ENCODE results near the gene ZNF142. TPM values are rescaled to one million over a fixed set of nuclear protein-coding genes. Genes with fewer than 3 reads are reported as not detected.
"Not testable (repeated sequence)": the region's sequence is repeated elsewhere in the genome, so short reads cannot be mapped to it uniquely, and the experiment has no call there.

ZNF142 gene
- 10 to 100 TPM; 49.2 to 53.1 TPM for total RNA-seq

GRCh38 chr2:218659258-218659987 is at the start of gene ZNF142, which contains the start of gene BCS1L:
ZNF142 (minus strand) TSS chr2:218659623; CDS start chr2:218656429, 3,194 bp downstream.
BCS1L (plus strand) TSS chr2:218659683; CDS start chr2:218660988, 1,305 bp downstream.
- Mint-ChIP-seq H3K9me3 (ENCODE audit: insufficient read depth) (no peaks in the 10 kb centered on the region), H3K36me3 (ENCODE audit: low read depth) (peaks cover 46% of the 10 kb centered on the region), H3K4me3 (peak within 1 kb of the TSS; percentile 90), H3K4me1 (ENCODE audit: low read depth) (peaks cover 31% of the 10 kb centered on the region), H3K27me3 (ENCODE audit: low read depth) (no peaks in the 10 kb centered on the region), H3K27ac (peak within 1 kb of the TSS; percentile 90)
- ChIA-PET POLR2A (interaction anchor here (0.7 to 3.6 kb wide), 9 partner anchors 10 to 260 kb away, joined by 3 to 39 read pairs (median 3); partner anchors contain the start of genes CTDSP1, RNF25 and STK36), CTCF (interaction anchor here (0.9 to 5.3 kb wide), 19 partner anchors 8 to 429 kb away, joined by 3 to 62 read pairs (median 4); partner anchors contain the start of genes RNF25, STK36 and TTLL4)
- DNase-seq = peak; percentile 97
- ATAC-seq = peak; percentile 96

- no peak overlapping the region for H3K4me3 Mint-ChIP-seq
- ChIA-PET POLR2A (interaction anchor here (1.2 kb wide), 1 partner anchor 37 kb away, joined by 3 read pairs; no protein-coding TSS in a partner anchor), CTCF (no interaction called here)
- H3K27me3 Mint-ChIP-seq (ENCODE audit: low read depth) = peaks cover 3% of the 10 kb centered on the region
- H3K4me1 Mint-ChIP-seq (ENCODE audit: low read depth) = peaks cover 31% of the 10 kb centered on the region
- H3K36me3 Mint-ChIP-seq (ENCODE audit: low read depth) = no peaks in the 10 kb centered on the region
- no peaks in the 10 kb centered on the region for H3K9me3 Mint-ChIP-seq (ENCODE audit: insufficient read depth)
- DNase-seq (no peak), ATAC-seq (no peak)
- H3K27ac Mint-ChIP-seq = no peak overlapping the region
These were observed 48.7 kb upstream of the ZNF142 start for GRCh38 chr2:218708086-218708485.

GRCh38 chr2:218703341-218703740 is 43.9 kb upstream of the ZNF142 start:
- Mint-ChIP-seq H3K27me3 (ENCODE audit: low read depth) (peaks cover 3% of the 10 kb centered on the region), H3K4me1 (ENCODE audit: low read depth) (peaks cover 8% of the 10 kb centered on the region), H3K9me3 (ENCODE audit: insufficient read depth) (no peaks in the 10 kb centered on the region), H3K27ac (no peak overlapping the region), H3K36me3 (ENCODE audit: low read depth) (no peaks in the 10 kb centered on the region), H3K4me3 (no peak overlapping the region)
- DNase-seq (no peak), ATAC-seq (no peak)
- ChIA-PET POLR2A (no interaction called here), CTCF (interaction anchor here (1.8 kb wide), 1 partner anchor 144 kb away, joined by 5 read pairs; no protein-coding TSS in a partner anchor)

- ChIA-PET POLR2A (interaction anchor here (0.9 kb wide), 1 partner anchor 9 kb away, joined by 3 read pairs; the partner anchor contains the start of gene TTLL4), CTCF (interaction anchor here (1.3 to 1.8 kb wide), 3 partner anchors 10 to 146 kb away, joined by 5 to 13 read pairs (median 5); partner anchors contain the start of gene TTLL4)
- H3K4me3 Mint-ChIP-seq = no peak overlapping the region
- DNase-seq = no peak
- no peaks in the 10 kb centered on the region for H3K4me1 Mint-ChIP-seq (ENCODE audit: low read depth)
- ATAC-seq = no peak
- H3K27me3 Mint-ChIP-seq (ENCODE audit: low read depth) = peaks cover 3% of the 10 kb centered on the region
- H3K9me3 Mint-ChIP-seq (ENCODE audit: insufficient read depth) = no peaks in the 10 kb centered on the region
- no peak overlapping the region for H3K27ac Mint-ChIP-seq
- H3K36me3 Mint-ChIP-seq (ENCODE audit: low read depth) = no peaks in the 10 kb centered on the region
These were observed 42.4 kb upstream of the ZNF142 start for GRCh38 chr2:218701806-218702205.

GRCh38 chr2:218698885-218699284 is 39.5 kb upstream of the ZNF142 start:
- no peak for ATAC-seq
- H3K9me3 Mint-ChIP-seq (ENCODE audit: insufficient read depth) = no peaks in the 10 kb centered on the region
- H3K4me1 Mint-ChIP-seq (ENCODE audit: low read depth) = no peaks in the 10 kb centered on the region
- ChIA-PET POLR2A (interaction anchor here (0.6 kb wide), 1 partner anchor 39 kb away, joined by 3 read pairs; the partner anchor contains the start of genes BCS1L and ZNF142), CTCF (interaction anchor here (2.9 kb wide), 1 partner anchor 11 kb away, joined by 8 read pairs; no protein-coding TSS in a partner anchor)
- no peaks in the 10 kb centered on the region for H3K27me3 Mint-ChIP-seq (ENCODE audit: low read depth)
- H3K27ac Mint-ChIP-seq = no peak overlapping the region
- DNase-seq = no peak
- no peaks in the 10 kb centered on the region for H3K36me3 Mint-ChIP-seq (ENCODE audit: low read depth)
- no peak overlapping the region for H3K4me3 Mint-ChIP-seq

GRCh38 chr2:218694405-218695145 is 35.2 kb upstream of the ZNF142 start:
- CTCF ChIA-PET = interaction anchor here (1.0 kb wide), 1 partner anchor 16 kb away, joined by 4 read pairs; the partner anchor contains the start of gene TTLL4

GRCh38 chr2:218691234-218691633 is 31.8 kb upstream of the ZNF142 start:
- CTCF ChIA-PET = no interaction called here
- Mint-ChIP-seq H3K9me3 (ENCODE audit: insufficient read depth) (no peaks in the 10 kb centered on the region), H3K4me1 (ENCODE audit: low read depth) (peaks cover 2% of the 10 kb centered on the region), H3K27me3 (ENCODE audit: low read depth) (no peaks in the 10 kb centered on the region), H3K36me3 (ENCODE audit: low read depth) (no peaks in the 10 kb centered on the region), H3K4me3 (no peak overlapping the region), H3K27ac (no peak overlapping the region)
- DNase-seq (no peak), ATAC-seq (no peak)
- POLR2A ChIA-PET = no interaction called here

More at GRCh38 chr2:218694405-218695145, 35.2 kb upstream of the ZNF142 start:
- no peaks in the 10 kb centered on the region for H3K36me3 Mint-ChIP-seq (ENCODE audit: low read depth)
- no peaks in the 10 kb centered on the region for H3K27me3 Mint-ChIP-seq (ENCODE audit: low read depth)
- ATAC-seq = no peak
- H3K9me3 Mint-ChIP-seq (ENCODE audit: insufficient read depth) = no peaks in the 10 kb centered on the region
- H3K4me3 Mint-ChIP-seq = no peak overlapping the region
- H3K4me1 Mint-ChIP-seq (ENCODE audit: low read depth) = no peaks in the 10 kb centered on the region
- H3K27ac Mint-ChIP-seq = no peak overlapping the region
- DNase-seq = no peak
- POLR2A ChIA-PET = no interaction called here

- not testable (repeated sequence) for H3K9me3 Mint-ChIP-seq (ENCODE audit: insufficient read depth); H3K36me3 Mint-ChIP-seq (ENCODE audit: low read depth); H3K4me3 Mint-ChIP-seq; H3K27ac Mint-ChIP-seq; H3K27me3 Mint-ChIP-seq (ENCODE audit: low read depth); H3K4me1 Mint-ChIP-seq (ENCODE audit: low read depth)
- DNase-seq (peak; percentile 51), ATAC-seq (peak; percentile 88)
- POLR2A ChIA-PET = interaction anchor here (0.7 to 1.2 kb wide), 2 partner anchors 35 to 412 kb away, joined by 3 to 4 read pairs; no protein-coding TSS in a partner anchor
- CTCF ChIA-PET = interaction anchor here (0.6 to 2.7 kb wide), 19 partner anchors 10 to 808 kb away, joined by 3 to 24 read pairs (median 4); partner anchors contain the start of genes BCS1L, PLCD4, RNF25 and STK36
These were observed 28.1 kb upstream of the ZNF142 start for GRCh38 chr2:218687400-218688060.

GRCh38 chr2:218680061-218680460 is 20.6 kb upstream of the ZNF142 start:
- Mint-ChIP-seq H3K27me3 (ENCODE audit: low read depth) (no peaks in the 10 kb centered on the region), H3K36me3 (ENCODE audit: low read depth) (peaks cover 2% of the 10 kb centered on the region), H3K4me1 (ENCODE audit: low read depth) (no peaks in the 10 kb centered on the region), H3K27ac (no peak overlapping the region), H3K4me3 (no peak overlapping the region), H3K9me3 (ENCODE audit: insufficient read depth) (no peaks in the 10 kb centered on the region)
- no peak for ATAC-seq
- ChIA-PET CTCF (no interaction called here), POLR2A (no interaction called here)
- DNase-seq = no peak

GRCh38 chr2:218679119-218679518 is 19.7 kb upstream of the ZNF142 start:
- ATAC-seq (no peak), DNase-seq (no peak)
- CTCF ChIA-PET = interaction anchor here (3.0 kb wide), 1 partner anchor 8 kb away, joined by 13 read pairs; no protein-coding TSS in a partner anchor
- POLR2A ChIA-PET = no interaction called here
- Mint-ChIP-seq H3K36me3 (ENCODE audit: low read depth) (no peaks in the 10 kb centered on the region), H3K27me3 (ENCODE audit: low read depth) (no peaks in the 10 kb centered on the region), H3K9me3 (ENCODE audit: insufficient read depth) (no peaks in the 10 kb centered on the region), H3K4me1 (ENCODE audit: low read depth) (no peaks in the 10 kb centered on the region), H3K4me3 (no peak overlapping the region), H3K27ac (no peak overlapping the region)
